Measurements from ENCODE around the gene OR2T2. TPM values are rescaled to one million over a fixed set of nuclear protein-coding genes. Genes with fewer than 3 reads are reported as not detected.
"Not testable (repeated sequence)": the region's sequence is repeated elsewhere in the genome, so short reads cannot be mapped to it uniquely, and the experiment has no call there.

Gene OR2T2
- total RNA-seq, 1 experiment from 2014 or later, result not detected

DNA sequence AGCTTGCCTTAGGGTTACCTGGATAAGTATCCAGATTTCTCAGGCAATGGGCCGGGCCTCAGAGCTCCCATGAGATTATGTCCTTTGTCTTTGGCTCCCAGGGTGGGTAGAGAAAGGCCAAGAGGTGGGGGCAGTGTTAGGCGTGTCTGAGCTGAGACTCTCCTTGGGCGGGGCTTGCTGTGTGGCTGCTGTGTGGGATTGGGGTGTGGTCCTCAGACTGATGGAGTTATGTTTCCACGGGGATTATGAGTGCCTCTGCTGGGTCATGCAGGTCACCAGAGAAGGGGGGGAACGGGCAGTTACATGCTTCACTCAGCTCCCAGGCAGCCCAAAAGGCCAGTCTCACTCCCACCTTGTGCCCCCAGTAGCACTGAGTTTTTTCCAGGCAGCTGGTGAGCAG, 51.2 kb downstream of the OR2T2 start:
- not testable (repeated sequence) for H3K27ac ChIP-seq (ENCODE audit: insufficient read length, low read depth, low read length); H3K4ac ChIP-seq (ENCODE audit: low read depth, low read length); H3K79me2 ChIP-seq (ENCODE audit: insufficient read depth, low read length); H2AFZ ChIP-seq (ENCODE audit: low read length); H2BK12ac ChIP-seq (ENCODE audit: insufficient read length, low read depth, low read length); H2BK5ac ChIP-seq (ENCODE audit: insufficient read length, low read length); H3K4me3 Mint-ChIP-seq; H2AK5ac ChIP-seq (ENCODE audit: insufficient read length, low read length); H3K27ac Mint-ChIP-seq; DNase-seq; H3K27me3 Mint-ChIP-seq (ENCODE audit: low read depth); H3K27me3 ChIP-seq (ENCODE audit: insufficient read depth, low read length); H3K36me3 Mint-ChIP-seq (ENCODE audit: insufficient read depth in 1 of 3, low read depth in 3 of 3); H3K4me1 Mint-ChIP-seq; H3K9me3 ChIP-seq (ENCODE audit: control insufficient read depth, low read depth, low read length); H4K91ac ChIP-seq (ENCODE audit: insufficient read length, low read depth, low read length); H3K56ac ChIP-seq (ENCODE audit: insufficient read length, low read depth, low read length); H4K5ac ChIP-seq (ENCODE audit: insufficient read length, low read depth, low read length); H3K23ac ChIP-seq (ENCODE audit: insufficient read length, low read depth, low read length); H3K18ac ChIP-seq (ENCODE audit: insufficient read length, low read depth, low read length); H2BK120ac ChIP-seq (ENCODE audit: low read depth, low read length, poor library complexity, severe bottlenecking); H2BK20ac ChIP-seq (ENCODE audit: low read depth, low read length, poor library complexity, severe bottlenecking); H3K4me1 ChIP-seq (ENCODE audit: insufficient read depth, low read length); H4K8ac ChIP-seq (replicated peaks; ENCODE audit: insufficient read length, low read depth, low read length); H3K4me2 ChIP-seq (ENCODE audit: insufficient read depth, insufficient read length, low read length); H4K20me1 ChIP-seq (ENCODE audit: control insufficient read depth, insufficient read depth, insufficient read length); H2BK15ac ChIP-seq (ENCODE audit: low read depth, low read length); H3K14ac ChIP-seq (ENCODE audit: insufficient read depth, low read length); H3T11ph ChIP-seq (ENCODE audit: low read length); H3K79me1 ChIP-seq (ENCODE audit: insufficient read depth, low read depth, low read length, poor library complexity, severe bottlenecking); H3K23me2 ChIP-seq (ENCODE audit: insufficient read length, low read depth, low read length, poor library complexity, severe bottlenecking); H3K9ac ChIP-seq (ENCODE audit: extremely low read depth, insufficient read length, low read length)
- peaks cover 26 to 35% of the 10 kb centered on the region in 2 experiments for H3K9me3 Mint-ChIP-seq
- no CpG with 5 or more reads among the region's 5 CpGs for WGBS (ENCODE audit: extremely low coverage, insufficient read length, low lambda C conversion rate)

DNA sequence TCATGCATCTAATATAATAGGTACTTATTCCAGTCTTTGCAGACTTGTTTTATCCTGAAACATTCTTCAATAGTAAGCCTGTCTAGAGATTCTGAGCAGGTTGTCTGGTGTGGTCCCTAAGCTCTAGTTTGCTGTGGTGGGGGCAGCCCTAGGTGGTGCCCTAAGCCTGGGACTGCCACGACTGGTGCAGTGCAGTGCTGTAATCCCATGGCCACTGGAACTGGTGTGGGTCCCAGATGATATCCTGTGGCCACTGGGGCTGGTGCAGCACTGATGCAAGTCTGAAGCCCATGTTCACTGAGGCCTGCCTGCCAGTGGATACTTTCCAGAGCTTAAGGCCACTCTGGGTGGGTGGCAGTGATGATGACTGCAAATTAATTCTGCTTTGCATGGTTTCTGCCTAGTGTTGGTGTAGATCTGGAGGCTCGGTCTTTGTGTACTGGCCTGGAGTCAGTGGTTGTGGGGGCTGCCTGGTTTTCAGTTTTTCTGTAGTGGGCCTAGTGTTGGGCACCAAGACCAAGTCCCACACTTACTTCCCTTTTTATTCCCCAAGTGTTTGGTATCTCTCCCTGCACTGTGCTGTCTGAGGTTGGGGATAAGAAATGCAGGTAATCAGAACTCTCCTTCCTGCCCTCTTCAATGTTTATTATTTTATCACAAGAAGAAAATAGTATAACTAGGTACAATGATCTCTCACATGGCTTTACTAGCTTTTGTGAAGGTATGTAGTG, 55.0 kb downstream of the OR2T2 start:
- H3K36me3 Mint-ChIP-seq (ENCODE audit: insufficient read depth in 1 of 3, low read depth in 3 of 3); H4K20me1 ChIP-seq (ENCODE audit: control insufficient read depth, insufficient read depth, insufficient read length); H4K8ac ChIP-seq (replicated peaks; ENCODE audit: insufficient read length, low read depth, low read length); H2BK20ac ChIP-seq (ENCODE audit: low read depth, low read length, poor library complexity, severe bottlenecking); H4K91ac ChIP-seq (ENCODE audit: insufficient read length, low read depth, low read length); H3K27me3 Mint-ChIP-seq (ENCODE audit: low read depth); H3K4me1 Mint-ChIP-seq; H3K23me2 ChIP-seq (ENCODE audit: insufficient read length, low read depth, low read length, poor library complexity, severe bottlenecking); H3K23ac ChIP-seq (ENCODE audit: insufficient read length, low read depth, low read length); H3T11ph ChIP-seq (ENCODE audit: low read length); H3K14ac ChIP-seq (ENCODE audit: insufficient read depth, low read length); H3K27ac ChIP-seq (ENCODE audit: insufficient read length, low read depth, low read length); H3K56ac ChIP-seq (ENCODE audit: insufficient read length, low read depth, low read length); H3K4me3 Mint-ChIP-seq; H3K79me1 ChIP-seq (ENCODE audit: insufficient read depth, low read depth, low read length, poor library complexity, severe bottlenecking); H3K79me2 ChIP-seq (ENCODE audit: insufficient read depth, low read length); H2AFZ ChIP-seq (ENCODE audit: low read length); H2BK5ac ChIP-seq (ENCODE audit: insufficient read length, low read length); H3K9ac ChIP-seq (ENCODE audit: extremely low read depth, insufficient read length, low read length); H3K4me2 ChIP-seq (ENCODE audit: insufficient read depth, insufficient read length, low read length); H3K27ac Mint-ChIP-seq; H3K4ac ChIP-seq (ENCODE audit: low read depth, low read length); H3K9me3 ChIP-seq (ENCODE audit: control insufficient read depth, low read depth, low read length); H3K27me3 ChIP-seq (ENCODE audit: insufficient read depth, low read length); H2BK15ac ChIP-seq (ENCODE audit: low read depth, low read length); H2AK5ac ChIP-seq (ENCODE audit: insufficient read length, low read length); H3K4me1 ChIP-seq (ENCODE audit: insufficient read depth, low read length); DNase-seq; H4K5ac ChIP-seq (ENCODE audit: insufficient read length, low read depth, low read length); H3K18ac ChIP-seq (ENCODE audit: insufficient read length, low read depth, low read length); H2BK120ac ChIP-seq (ENCODE audit: low read depth, low read length, poor library complexity, severe bottlenecking); H2BK12ac ChIP-seq (ENCODE audit: insufficient read length, low read depth, low read length): not testable (repeated sequence)
- peaks cover 18 to 27% of the 10 kb centered on the region in 2 experiments for H3K9me3 Mint-ChIP-seq
- WGBS (ENCODE audit: extremely low coverage, insufficient read length, low lambda C conversion rate), result no CpG with 5 or more reads among the region's 2 CpGs

Measured in H9 (cell line).